ENCODE measurements around the gene TRPC4. TPM values are rescaled to one million over a fixed set of nuclear protein-coding genes. Genes with fewer than 3 reads are reported as not detected.
"Not testable (repeated sequence)": the region's sequence is repeated elsewhere in the genome, so short reads cannot be mapped to it uniquely, and the experiment has no call there.

TRPC4 gene
- polyA plus RNA-seq, 5 donors: 0.13 to 0.49 (median 0.26) TPM

- no peak for DNase-seq
Measured at GRCh38 chr13:37833411-37833810, 36.2 kb downstream of the TRPC4 start.

- no peak for DNase-seq
Measured at GRCh38 chr13:37816276-37816675, 53.3 kb downstream of the TRPC4 start.

GRCh38 chr13:37811441-37811840, 58.1 kb downstream of the TRPC4 start:
- DNase-seq: no peak

- DNase-seq: no peak
Measured at GRCh38 chr13:37806666-37807065, 62.9 kb downstream of the TRPC4 start.

- DNase-seq: no peak
Measured at GRCh38 chr13:37797631-37798030, 71.9 kb downstream of the TRPC4 start.

GRCh38 chr13:37796795-37797194, 72.8 kb downstream of the TRPC4 start:
- DNase-seq: not testable (repeated sequence)

- no peak for DNase-seq
Measured at GRCh38 chr13:37795326-37795725, 74.2 kb downstream of the TRPC4 start.

- no peak for DNase-seq
Measured at GRCh38 chr13:37791699-37792098, 77.9 kb downstream of the TRPC4 start.

GRCh38 chr13:37788346-37788745, 81.2 kb downstream of the TRPC4 start:
- DNase-seq: no peak

GRCh38 chr13:37777676-37778075, 91.9 kb downstream of the TRPC4 start:
- no peak for DNase-seq

- DNase-seq: no peak
Measured at GRCh38 chr13:37775871-37776270, 93.7 kb downstream of the TRPC4 start.

GRCh38 chr13:37772644-37773043, 96.9 kb downstream of the TRPC4 start:
- no peak for DNase-seq

GRCh38 chr13:37769545-37769944, 100.0 kb downstream of the TRPC4 start:
- no peak for DNase-seq

- DNase-seq: no peak
Measured at GRCh38 chr13:37769078-37769477, 100.5 kb downstream of the TRPC4 start.

GRCh38 chr13:37766502-37766901, 103.1 kb downstream of the TRPC4 start:
- DNase-seq: no peak

GRCh38 chr13:37755349-37755748, 114.2 kb downstream of the TRPC4 start:
- no peak for DNase-seq

GRCh38 chr13:37753776-37754175, 115.8 kb downstream of the TRPC4 start:
- no peak for DNase-seq

GRCh38 chr13:37752146-37752545, 117.4 kb downstream of the TRPC4 start:
- DNase-seq: no peak

- DNase-seq: no peak
Measured at GRCh38 chr13:37751025-37751424, 118.5 kb downstream of the TRPC4 start.

- no peak for DNase-seq
Measured at GRCh38 chr13:37748913-37749312, 120.7 kb downstream of the TRPC4 start.

GRCh38 chr13:37747071-37747612, 122.4 kb downstream of the TRPC4 start:
- no peak for DNase-seq

- DNase-seq: no peak
Measured at GRCh38 chr13:37741536-37741935, 128.0 kb downstream of the TRPC4 start.

GRCh38 chr13:37736045-37736444, 133.5 kb downstream of the TRPC4 start:
- no peak for DNase-seq

GRCh38 chr13:37735293-37735692, 134.3 kb downstream of the TRPC4 start:
- no peak for DNase-seq

- DNase-seq: no peak
Measured at GRCh38 chr13:37729876-37730275, 139.7 kb downstream of the TRPC4 start.
